T-cell (primary cell): Measurements from ENCODE around the gene FOXP1. TPM values are rescaled to one million over a fixed set of nuclear protein-coding genes. Genes with fewer than 3 reads are reported as not detected.

Experiments
- ATAC-seq, 4 experiments: fragments of 200-7000 bp in 3 of 4; fragments of 150-1000 bp in 1 of 4; cut with Tn5 transposase; replicated peaks in 1 of 4; 1 replicate in 3 of 4; 2 replicates in 1 of 4; pipeline ENCODE4 v1.10.0; 2021; ENCODE audit warnings: moderate library complexity in 3 of 4, mild to moderate bottlenecking in 2 of 4, moderate number of reproducible peaks in 1 of 4
- CTCF ChIA-PET, 2 donors: fragments of 300-600 bp; sonication (Branson Sonifier 250); formaldehyde crosslinking; loops; one replicate each; lab custom pipeline; 2022; ENCODE audit warnings: antibody characterized with exemption in 2 of 2; lab: Charles Lee
- POLR2A ChIA-PET, 2 donors: fragments of 300-600 bp; sonication (Branson Sonifier 250); formaldehyde crosslinking; loops; one replicate each; lab custom pipeline; 2022; ENCODE audit warnings: antibody characterized with exemption in 2 of 2; lab: Charles Lee
- DNase-seq, 35 experiments: peaks; one replicate each; pipeline versions ENCODE4 v3.0.0 to v3.0.0-alpha.2; 2013 to 2023
- H3K27ac ChIP-seq: one replicate; pipeline ENCODE4 v1.5.1; 2013; ENCODE audit warnings: low read length
- H3K27me3 ChIP-seq, 2 experiments: replicated peaks in 1 of 2; 1 replicate in 1 of 2; 2 replicates in 1 of 2; pipeline versions ENCODE4 v1.6.1 to v1.7.0; 2013; ENCODE audit warnings: low read length in 1 of 2, mixed read lengths in 1 of 2; ENCODE audit not compliant: control insufficient read depth in 2 of 2, insufficient read depth in 2 of 2; ENCODE audit errors: extremely low read depth in 1 of 2
- H3K36me3 ChIP-seq, 2 donors: 1 replicate in 1 of 2; 2 replicates in 1 of 2; pipeline versions ENCODE4 v1.6.1 to v1.7.0; 2013; ENCODE audit warnings: low read length in 1 of 2; ENCODE audit not compliant: control insufficient read depth in 2 of 2, insufficient read depth in 1 of 2; ENCODE audit errors: extremely low read depth in 1 of 2
- H3K4me1 ChIP-seq, 2 experiments: 1 replicate in 1 of 2; 2 replicates in 1 of 2; pipeline versions ENCODE4 v1.6.1 to v1.7.0; 2013; ENCODE audit warnings: low read length in 2 of 2, mixed read lengths in 1 of 2; ENCODE audit not compliant: insufficient read depth in 2 of 2, control insufficient read depth in 1 of 2; ENCODE audit errors: extremely low read depth in 1 of 2
- H3K4me3 ChIP-seq, 2 donors: 1 replicate in 1 of 2; 2 replicates in 1 of 2; pipeline versions ENCODE4 v1.5.1 to v1.7.0; 2013; ENCODE audit warnings: mild to moderate bottlenecking in 2 of 2, low read length in 1 of 2, moderate library complexity in 1 of 2; ENCODE audit not compliant: control insufficient read depth in 1 of 2; ENCODE audit errors: extremely low read depth in 1 of 2
- H3K9me3 ChIP-seq: 2 replicates; pipeline ENCODE4 v1.7.0; 2013
- H3K27ac Mint-ChIP-seq, 2 donors: one replicate each; pipeline ENCODE4 v1.8.0; 2020 to 2021; ENCODE audit warnings: mild to moderate bottlenecking in 2 of 2, mixed read lengths in 2 of 2
- H3K27me3 Mint-ChIP-seq, 2 donors: one replicate each; pipeline ENCODE4 v1.8.0; 2021 to 2022; ENCODE audit warnings: mixed read lengths in 2 of 2
- H3K36me3 Mint-ChIP-seq: one replicate; pipeline ENCODE4 v1.8.0; 2021; ENCODE audit warnings: mixed read lengths
- H3K4me1 Mint-ChIP-seq, 3 donors: one replicate each; pipeline ENCODE4 v1.8.0; 2020 to 2022; ENCODE audit warnings: mixed read lengths in 3 of 3, mild to moderate bottlenecking in 1 of 3
- H3K4me3 Mint-ChIP-seq, 3 donors: one replicate each; pipeline ENCODE4 v1.8.0; 2020 to 2022; ENCODE audit warnings: mild to moderate bottlenecking in 3 of 3, mixed read lengths in 3 of 3, moderate library complexity in 3 of 3
- H3K9me3 Mint-ChIP-seq, 3 donors: one replicate each; pipeline ENCODE4 v1.8.0; 2020 to 2022; ENCODE audit warnings: mixed read lengths in 3 of 3
- WGBS: methylation state at CpG from one replicate; pipeline ENCODE4 v1.1.5; 2013; ENCODE audit warnings: missing lambda C conversion rate; ENCODE audit not compliant: insufficient coverage; 5-methylcytosine and 5-hydroxymethylcytosine counted together
- total RNA-seq, 35 experiments: library from RNA in 6 of 35; stranded (reverse) in 6 of 35; fragments of 120-200 nt in 1 of 35; gene quantifications; one replicate each; pipeline versions ENCODE4 v1.2.1 to v1.2.4 and lab custom pipeline; 2013 to 2026

The FOXP1 gene
- total RNA-seq, 5 donors from 2014 or later (not counting 1 experiment from before 2014, with no cell fraction given), result 258 to 586 (median 290) TPM

- Histone ChIP-seq H3K36me3 (no peaks in the 10 kb centered on the region), H3K9me3 (no peaks in the 10 kb centered on the region), H3K4me1 (no peaks in the 10 kb centered on the region), H3K27me3 (no peaks in the 10 kb centered on the region), H3K27ac (no peak overlapping the region), H3K4me3 (no peak overlapping the region)
- H3K4me1 Mint-ChIP-seq, result peaks cover 0 to 2% (median 0%) of the 10 kb centered on the region in 3 donors
- H3K27me3 Mint-ChIP-seq, result no peaks in the 10 kb centered on the region
- no peak for ATAC-seq
- H3K27ac Mint-ChIP-seq, result no peak overlapping the region
- DNase-seq, result no peak
- no peak overlapping the region for H3K4me3 Mint-ChIP-seq
- peaks cover 32% of the 10 kb centered on the region for H3K36me3 Mint-ChIP-seq
- ChIA-PET POLR2A (no interaction called here), CTCF (no interaction called here)
- no peaks in the 10 kb centered on the region for H3K9me3 Mint-ChIP-seq
- WGBS, result 88% methylated on average over 4 of the region's 6 CpGs
These were observed 35.0 kb upstream of the FOXP1 start for GRCh38 chr3:71618538-71618937.

GRCh38 chr3:71616571-71617021 is 33.1 kb upstream of the FOXP1 start:
- no peak overlapping the region for H3K27ac ChIP-seq
- no peak for DNase-seq
- no peak for ATAC-seq
- Mint-ChIP-seq H3K27me3 (no peaks in the 10 kb centered on the region), H3K4me1 (peaks cover 0 to 2% (median 0%) of the 10 kb centered on the region in 3 donors), H3K27ac (peak overlapping the region in 1 of 2 donors; percentile 48), H3K36me3 (peaks cover 31% of the 10 kb centered on the region), H3K4me3 (no peak overlapping the region), H3K9me3 (peaks cover 0 to 4% (median 0%) of the 10 kb centered on the region in 3 donors)
- no peaks in the 10 kb centered on the region for H3K27me3 ChIP-seq
- CTCF ChIA-PET, result no interaction called here
- no peaks in the 10 kb centered on the region for H3K9me3 ChIP-seq
- no peaks in the 10 kb centered on the region for H3K36me3 ChIP-seq
- WGBS, result no CpG with 5 or more reads among the region's 6 CpGs
- H3K4me3 ChIP-seq, result no peak overlapping the region
- POLR2A ChIA-PET, result no interaction called here
- H3K4me1 ChIP-seq, result no peaks in the 10 kb centered on the region

- Mint-ChIP-seq H3K27me3 (no peaks in the 10 kb centered on the region), H3K36me3 (peaks cover 24% of the 10 kb centered on the region), H3K9me3 (peaks cover 0 to 4% (median 0%) of the 10 kb centered on the region in 3 donors), H3K27ac (no peak overlapping the region), H3K4me3 (no peak overlapping the region), H3K4me1 (peaks cover 0 to 2% (median 0%) of the 10 kb centered on the region in 3 donors)
- ChIA-PET CTCF (no interaction called here), POLR2A (no interaction called here)
- H3K9me3 ChIP-seq, result no peaks in the 10 kb centered on the region
- 100% methylated on average over 1 of the region's 3 CpGs for WGBS
- no peak overlapping the region for H3K27ac ChIP-seq
- no peak for DNase-seq
- H3K4me1 ChIP-seq, result no peaks in the 10 kb centered on the region
- no peak overlapping the region for H3K4me3 ChIP-seq
- H3K27me3 ChIP-seq, result no peaks in the 10 kb centered on the region
- H3K36me3 ChIP-seq, result no peaks in the 10 kb centered on the region
- ATAC-seq, result no peak
These were observed 31.3 kb upstream of the FOXP1 start for GRCh38 chr3:71614869-71615268.

GRCh38 chr3:71614426-71614825 is 30.9 kb upstream of the FOXP1 start:
- Histone ChIP-seq H3K4me3 (no peak overlapping the region), H3K4me1 (no peaks in the 10 kb centered on the region), H3K9me3 (no peaks in the 10 kb centered on the region), H3K27ac (no peak overlapping the region), H3K27me3 (no peaks in the 10 kb centered on the region), H3K36me3 (no peaks in the 10 kb centered on the region)
- Mint-ChIP-seq H3K27ac (no peak overlapping the region), H3K4me3 (no peak overlapping the region), H3K27me3 (no peaks in the 10 kb centered on the region), H3K9me3 (peaks cover 0 to 4% (median 0%) of the 10 kb centered on the region in 3 donors), H3K4me1 (peaks cover 0 to 2% (median 0%) of the 10 kb centered on the region in 3 donors), H3K36me3 (peaks cover 24% of the 10 kb centered on the region)
- POLR2A ChIA-PET, result no interaction called here
- ATAC-seq (no peak), DNase-seq (no peak)
- WGBS, result no CpG with 5 or more reads among the region's 5 CpGs
- CTCF ChIA-PET, result no interaction called here

- no peak for ATAC-seq
These were observed 27.6 kb upstream of the FOXP1 start for GRCh38 chr3:71611099-71611498.

GRCh38 chr3:71607364-71607763 is 23.8 kb upstream of the FOXP1 start:
- no peaks in the 10 kb centered on the region for H3K9me3 ChIP-seq
- H3K36me3 Mint-ChIP-seq, result peaks cover 29% of the 10 kb centered on the region
- H3K36me3 ChIP-seq, result no peaks in the 10 kb centered on the region
- CTCF ChIA-PET, result interaction anchor here in 1 of 2 donors (0.6 kb wide), 1 partner anchor 265 kb away, joined by 4 read pairs; no protein-coding TSS in a partner anchor
- WGBS, result no CpG with 5 or more reads among the region's 2 CpGs
- peaks cover 2 to 29% (median 12%) of the 10 kb centered on the region in 3 donors for H3K9me3 Mint-ChIP-seq
- no peak overlapping the region for H3K27ac ChIP-seq
- H3K4me3 Mint-ChIP-seq, result no peak overlapping the region
- no peaks in the 10 kb centered on the region for H3K27me3 ChIP-seq
- no peaks in the 10 kb centered on the region for H3K27me3 Mint-ChIP-seq
- no peaks in the 10 kb centered on the region for H3K4me1 Mint-ChIP-seq
- no peaks in the 10 kb centered on the region for H3K4me1 ChIP-seq
- no peak overlapping the region for H3K27ac Mint-ChIP-seq
- ATAC-seq (no peak), DNase-seq (no peak)
- no peak overlapping the region for H3K4me3 ChIP-seq
- POLR2A ChIA-PET, result no interaction called here

More at GRCh38 chr3:71611099-71611498, 27.6 kb upstream of the FOXP1 start:
- Mint-ChIP-seq H3K4me3 (no peak overlapping the region), H3K27me3 (no peaks in the 10 kb centered on the region), H3K4me1 (no peaks in the 10 kb centered on the region), H3K27ac (no peak overlapping the region), H3K36me3 (peaks cover 32% of the 10 kb centered on the region), H3K9me3 (peaks cover 2 to 25% (median 12%) of the 10 kb centered on the region in 3 donors)
- H3K4me1 ChIP-seq, result no peaks in the 10 kb centered on the region
- ChIA-PET POLR2A (interaction anchor here in 1 of 2 donors (0.6 kb wide), 1 partner anchor 82 kb away, joined by 3 read pairs; no protein-coding TSS in a partner anchor), CTCF (no interaction called here)
- no peak for DNase-seq
- no peaks in the 10 kb centered on the region for H3K9me3 ChIP-seq
- H3K4me3 ChIP-seq, result no peak overlapping the region
- no CpG with 5 or more reads among the region's 3 CpGs for WGBS
- no peaks in the 10 kb centered on the region for H3K36me3 ChIP-seq
- H3K27ac ChIP-seq, result no peak overlapping the region
- no peaks in the 10 kb centered on the region for H3K27me3 ChIP-seq
